ENCODE results near the gene ACTN1. TPM values are rescaled to one million over a fixed set of nuclear protein-coding genes. Genes with fewer than 3 reads are reported as not detected.

Gene ACTN1
- total and polyA plus RNA-seq, 8 donors: 24.4 to 133 (median 49.0) TPM

- no peak for DNase-seq
- Histone ChIP-seq H3K36me3 (no peaks in the 10 kb centered on the region), H3K9me3 (no peaks in the 10 kb centered on the region), H3K27me3 (no peaks in the 10 kb centered on the region), H3K27ac (peak overlapping the region in 2 of 4 donors; percentile 90 to 97), H3K4me1 (peaks cover 35 to 53% (median 36%) of the 10 kb centered on the region in 3 donors), H3K4me3 (no peak overlapping the region)
- no peak for FAIRE-seq
- ATAC-seq: no peak
- 76 to 77% methylated on average over 9 of the region's 9 CpGs for WGBS, 2 donors
- intact Hi-C loops (cut with DNase I): no loop called here
- no peak for TF ChIP-seq CTCF (IDR thresholded peaks at IDR 0.05)
Measured at GRCh38 chr14:68934066-68934465, 45.0 kb downstream of the ACTN1 start.

GRCh38 chr14:68932686-68933085 lies 46.4 kb downstream of the ACTN1 start:
- Histone ChIP-seq H3K27ac (no peak overlapping the region), H3K4me3 (no peak overlapping the region), H3K9me3 (no peaks in the 10 kb centered on the region), H3K27me3 (no peaks in the 10 kb centered on the region), H3K4me1 (peaks cover 22 to 49% (median 23%) of the 10 kb centered on the region in 3 donors), H3K36me3 (no peaks in the 10 kb centered on the region)
- DNase-seq (no peak), ATAC-seq (no peak), FAIRE-seq (no peak)
- TF ChIP-seq CTCF (IDR thresholded peaks at IDR 0.05): no peak
- 88 to 94% methylated on average over 5 of the region's 5 CpGs for WGBS, 2 donors
- intact Hi-C loops (cut with DNase I): no loop called here

GRCh38 chr14:68932231-68932630 lies 46.9 kb downstream of the ACTN1 start:
- intact Hi-C loops (cut with DNase I): no loop called here
- no peaks in the 10 kb centered on the region for H3K9me3 ChIP-seq
- H3K27ac ChIP-seq: no peak overlapping the region
- no peak for DNase-seq
- H3K4me1 ChIP-seq: peaks cover 17 to 45% (median 19%) of the 10 kb centered on the region in 3 donors
- no peak overlapping the region for H3K4me3 ChIP-seq
- WGBS, 2 donors: 91 to 97% methylated on average over 4 of the region's 4 CpGs
- FAIRE-seq: no peak
- ATAC-seq: no peak
- no peaks in the 10 kb centered on the region for H3K36me3 ChIP-seq
- no peak for TF ChIP-seq CTCF (IDR thresholded peaks at IDR 0.05)
- no peaks in the 10 kb centered on the region for H3K27me3 ChIP-seq

- no peaks in the 10 kb centered on the region for H3K27me3 ChIP-seq
- ATAC-seq: no peak
- FAIRE-seq: no peak
- WGBS, 2 donors: 96% methylated on average over 5 of the region's 5 CpGs
- no peak for DNase-seq
- intact Hi-C loops (cut with DNase I): no loop called here
- H3K36me3 ChIP-seq: no peaks in the 10 kb centered on the region
- TF ChIP-seq CTCF (IDR thresholded peaks at IDR 0.05): no peak
- H3K9me3 ChIP-seq: no peaks in the 10 kb centered on the region
- no peak overlapping the region for H3K4me3 ChIP-seq
- peaks cover 11 to 38% (median 12%) of the 10 kb centered on the region in 3 donors for H3K4me1 ChIP-seq
- no peak overlapping the region for H3K27ac ChIP-seq
Measured at GRCh38 chr14:68931474-68932051, 47.5 kb downstream of the ACTN1 start.

GRCh38 chr14:68931063-68931462 lies 48.0 kb downstream of the ACTN1 start:
- ATAC-seq: no peak
- FAIRE-seq: no peak
- peaks cover 7 to 33% (median 8%) of the 10 kb centered on the region in 3 donors for H3K4me1 ChIP-seq

More at GRCh38 chr14:68931063-68931462, 48.0 kb downstream of the ACTN1 start:
- WGBS, 2 donors: 92 to 97% methylated on average over 3 of the region's 3 CpGs
- Histone ChIP-seq H3K27me3 (no peaks in the 10 kb centered on the region), H3K4me3 (no peak overlapping the region), H3K36me3 (no peaks in the 10 kb centered on the region), H3K27ac (no peak overlapping the region), H3K9me3 (no peaks in the 10 kb centered on the region)
- intact Hi-C loops (cut with DNase I): no loop called here
- no peak for TF ChIP-seq CTCF (IDR thresholded peaks at IDR 0.05)
- DNase-seq: no peak

All from pancreas (tissue), 10 donors.